HepG2 (cell line): ENCODE results near the gene GKN1. TPM values are rescaled to one million over a fixed set of nuclear protein-coding genes. Genes with fewer than 3 reads are reported as not detected.

Experiments
- ATAC-seq: fragments of 200-7000 bp; cut with Tn5 transposase; 3 replicates; pipeline ENCODE4 v1.9.1; 2020; ENCODE audit warnings: mild to moderate bottlenecking, moderate library complexity
- BruUV-seq: library from RNA; stranded (reverse); fragments of 400-500 nt; replicated peaks from 2 replicates; lab custom pipeline; 2021; lab: Mats Ljungman, UMichigan
- CTCF ChIA-PET: fragments of 300-600 bp; formaldehyde crosslinking; extraction: SDS; loops from one replicate; lab custom pipeline; 2021; ENCODE audit warnings: low total read pairs, inconsistent platforms, low intra/inter-chr PET ratio; lab: Yijun Ruan, JAX
- POLR2A ChIA-PET: fragments of 350-600 bp; sonication (Branson Sonifier 250); formaldehyde crosslinking; loops from one replicate; lab custom pipeline; 2020; ENCODE audit warnings: antibody characterized with exemption, inconsistent platforms; lab: Yijun Ruan, JAX
- DNase-seq: peaks from one replicate; pipeline ENCODE4 v3.0.0-alpha.2; 2015; ENCODE audit warnings: low spot score
- FAIRE-seq: peaks from 3 replicates; lab custom pipeline; 2011; peaks lifted over from hg19 to GRCh38; lab: Jason Lieb, UNC
- H2AFZ ChIP-seq: one replicate; pipeline ENCODE4 v1.6.1; 2011; ENCODE audit warnings: low read length, inconsistent platforms
- H3K27ac ChIP-seq: fragments of 300-600 bp; 3 replicates; pipeline ENCODE4 v1.8.0; 2011; ENCODE audit warnings: mixed run types, mild to moderate bottlenecking, mixed read lengths, low read length, inconsistent platforms; ENCODE audit not compliant: insufficient read depth; ENCODE audit errors: extremely low read length
- H3K27me3 ChIP-seq, 2 experiments: fragments of 200-600 bp in 1 of 2; 2 replicates in 1 of 2; 3 replicates in 1 of 2; pipeline versions ENCODE4 v1.6.0 to v1.8.0; 2011; ENCODE audit warnings: low read length in 2 of 2, mild to moderate bottlenecking in 2 of 2, moderate library complexity in 2 of 2, inconsistent platforms in 1 of 2; ENCODE audit not compliant: insufficient read depth in 2 of 2, control insufficient read depth in 1 of 2
- H3K36me3 ChIP-seq, 2 experiments: fragments of 200-600 bp in 1 of 2; replicated peaks in 1 of 2; 2 replicates in 1 of 2; 3 replicates in 1 of 2; pipeline versions ENCODE4 v1.5.1 to v1.8.0; 2011; ENCODE audit warnings: low read length in 2 of 2, inconsistent platforms in 1 of 2; ENCODE audit not compliant: insufficient read depth in 2 of 2, control insufficient read depth in 1 of 2
- H3K4me1 ChIP-seq: 2 replicates; pipeline ENCODE4 v1.5.1; 2012; ENCODE audit warnings: low read length, inconsistent platforms; ENCODE audit not compliant: insufficient read depth
- H3K4me2 ChIP-seq: 2 replicates; pipeline ENCODE4 v1.6.0; 2011; ENCODE audit warnings: low read depth, low read length, inconsistent platforms
- H3K4me3 ChIP-seq, 3 experiments: fragments of 200-600 bp in 1 of 3; sonication (generic), shearing (Covaris generic) in 1 of 3; replicated peaks in 1 of 3; 2 replicates each; pipeline ENCODE4 v1.5.1; 2011 to 2016; ENCODE audit warnings: low read length in 3 of 3, inconsistent platforms in 2 of 3, low read depth in 2 of 3, mild to moderate bottlenecking in 2 of 3, control low read depth in 1 of 3, mixed read lengths in 1 of 3; ENCODE audit not compliant: insufficient read depth in 1 of 3
- H3K79me2 ChIP-seq: one replicate; pipeline ENCODE4 v1.6.1; 2011; ENCODE audit warnings: low read length, inconsistent platforms; ENCODE audit not compliant: insufficient read depth
- H3K9ac ChIP-seq: 2 replicates; pipeline ENCODE4 v1.6.0; 2011; ENCODE audit warnings: mild to moderate bottlenecking, low read depth, low read length, inconsistent platforms; ENCODE audit not compliant: insufficient read depth
- H3K9me3 ChIP-seq: 2 replicates; pipeline ENCODE4 v1.5.1; 2012; ENCODE audit warnings: mild to moderate bottlenecking, low read length
- H4K20me1 ChIP-seq: 2 replicates; pipeline ENCODE4 v1.6.0; 2011; ENCODE audit warnings: inconsistent platforms, mild to moderate bottlenecking, low read length, moderate library complexity; ENCODE audit not compliant: insufficient read depth
- FOXK1 ChIP-seq: sonication (generic); formaldehyde crosslinking; IDR thresholded peaks from 2 replicates; pipeline ENCODE4 v1.4.0; 2020; ENCODE audit warnings: low read depth, missing genetic modification reagents, borderline replicate concordance
- HDAC1 ChIP-seq: sonication (generic); formaldehyde crosslinking; IDR thresholded peaks from 2 replicates; pipeline ENCODE4 v1.5.1; 2020; ENCODE audit warnings: mild to moderate bottlenecking, missing genetic modification reagents
- NFIB ChIP-seq: sonication (generic); formaldehyde crosslinking; IDR thresholded peaks from 2 replicates; pipeline ENCODE4 v1.9.0; 2021; ENCODE audit warnings: missing genetic modification reagents, mild to moderate bottlenecking, borderline replicate concordance
- POLR2G ChIP-seq: fragments of 200-400 bp; formaldehyde crosslinking; IDR thresholded peaks from 2 replicates; pipeline ENCODE4 v1.6.1; 2018; ENCODE audit warnings: mild to moderate bottlenecking, low read depth, low read length, moderate library complexity
- RBAK ChIP-seq: sonication (generic); formaldehyde crosslinking; IDR thresholded peaks from 2 replicates; pipeline ENCODE4 v1.5.1; 2020; ENCODE audit warnings: mild to moderate bottlenecking, missing genetic modification reagents
- SOX6 ChIP-seq, 2 experiments: fragments of 450-650 bp in 1 of 2; sonication (generic) in 1 of 2; formaldehyde crosslinking in 1 of 2; IDR thresholded peaks; 2 replicates each; pipeline versions ENCODE4 v1.4.0 to v1.6.1; 2017 to 2020; ENCODE audit warnings: antibody characterized with exemption in 1 of 2, mild to moderate bottlenecking in 1 of 2, missing genetic modification reagents in 1 of 2
- ZBTB38 ChIP-seq: sonication (generic); formaldehyde crosslinking; IDR thresholded peaks from 2 replicates; pipeline ENCODE4 v1.5.1; 2020; ENCODE audit warnings: mild to moderate bottlenecking, missing genetic modification reagents
- ZFP36L1 ChIP-seq: sonication (generic); formaldehyde crosslinking; IDR thresholded peaks from 2 replicates; pipeline ENCODE4 v1.8.0; 2022; ENCODE audit warnings: mild to moderate bottlenecking, missing genetic modification reagents, moderate library complexity
- ZKSCAN8 ChIP-seq: IDR thresholded peaks from 2 replicates; pipeline ENCODE4 v1.6.1; 2016; ENCODE audit warnings: borderline replicate concordance, missing genetic modification reagents, missing compliant biosample characterization
- ZNF124 ChIP-seq: sonication (generic); formaldehyde crosslinking; IDR thresholded peaks from 2 replicates; pipeline ENCODE4 v1.4.0; 2020; ENCODE audit warnings: missing genetic modification reagents
- ZNF136 ChIP-seq: sonication (generic); formaldehyde crosslinking; IDR thresholded peaks from 2 replicates; pipeline ENCODE4 v1.8.1; 2022; ENCODE audit warnings: low read depth, mild to moderate bottlenecking, moderate library complexity, missing genetic modification reagents
- ZNF160 ChIP-seq: sonication (generic); formaldehyde crosslinking; IDR thresholded peaks from 2 replicates; pipeline ENCODE4 v1.8.0; 2022; ENCODE audit warnings: mild to moderate bottlenecking, inconsistent platforms, missing genetic modification reagents
- ZNF619 ChIP-seq: sonication (generic); formaldehyde crosslinking; IDR thresholded peaks from 2 replicates; pipeline ENCODE4 v1.4.0; 2020; ENCODE audit warnings: mild to moderate bottlenecking, missing genetic modification reagents
- ZNF644 ChIP-seq: IDR thresholded peaks from 2 replicates; pipeline ENCODE4 v1.6.1; 2016; ENCODE audit warnings: low read depth
- ZZZ3 ChIP-seq: sonication (generic); formaldehyde crosslinking; IDR thresholded peaks from 2 replicates; pipeline ENCODE4 v1.4.0; 2020; ENCODE audit warnings: missing genetic modification reagents, mild to moderate bottlenecking, borderline replicate concordance
- WGBS: methylation state at CpG from one replicate; pipeline ENCODE4 v1.1.6; 2017; ENCODE audit warnings: low lambda C conversion rate; 5-methylcytosine and 5-hydroxymethylcytosine counted together
- in situ Hi-C: cut with HindIII; loops from 2 replicates; pipeline ENCODE4 v1.10.0; 2017; ENCODE audit warnings: low pct_unique_long_range_greater_than_20kb; ENCODE audit not compliant: extremely low pct_ligation_motif_present
- intact Hi-C: fragments of 100-400 bp; cut with micrococcal nuclease; formaldehyde crosslinking; loops from one replicate; pipeline ENCODE4 v1.10.0; 2022; ENCODE audit not compliant: unreplicated experiment
- polyA plus RNA-seq, 8 experiments: library from polyadenylated mRNA; depleted of rRNA in 3 of 8; stranded (reverse) in 7 of 8; unstranded in 1 of 8; fragments of >200 nt; fragmentation: Illumina TruSeq in 4 of 8; extraction: Trizol in 4 of 8; gene quantifications; 2 replicates each; pipeline versions ENCODE4 v1.2.1 to v1.2.3, GENCODE V29; 2011 to 2016; ENCODE audit warnings: low read depth in 4 of 8, missing spikeins in 1 of 8, mixed read lengths in 1 of 8; ENCODE audit not compliant: insufficient read depth in 1 of 8
- total RNA-seq, 5 experiments: library from RNA; depleted of rRNA; stranded (reverse); fragments of >200 nt; fragmentation: Illumina TruSeq; extraction: Trizol; gene quantifications; 2 replicates each; pipeline ENCODE4 v1.2.3, GENCODE V29; 2016; ENCODE audit warnings: low read depth in 1 of 5
- TF ChIP-seq, protein P1 (sequence below): IDR thresholded peaks from 2 replicates; pipeline ENCODE4 v1.6.1; 2016; ENCODE audit warnings: missing genetic modification reagents, missing compliant biosample characterization
- TF ChIP-seq, protein P2 (sequence below): sonication (generic); formaldehyde crosslinking; IDR thresholded peaks from 2 replicates; pipeline ENCODE4 v1.5.1; 2020; ENCODE audit warnings: missing genetic modification reagents, mild to moderate bottlenecking, borderline replicate concordance

The GKN1 gene
- total and polyA plus RNA-seq, 2 of the 13 experiments (the other 11 are each of a cell fraction or from before 2014, with no cell fraction given): not detected

DNA sequence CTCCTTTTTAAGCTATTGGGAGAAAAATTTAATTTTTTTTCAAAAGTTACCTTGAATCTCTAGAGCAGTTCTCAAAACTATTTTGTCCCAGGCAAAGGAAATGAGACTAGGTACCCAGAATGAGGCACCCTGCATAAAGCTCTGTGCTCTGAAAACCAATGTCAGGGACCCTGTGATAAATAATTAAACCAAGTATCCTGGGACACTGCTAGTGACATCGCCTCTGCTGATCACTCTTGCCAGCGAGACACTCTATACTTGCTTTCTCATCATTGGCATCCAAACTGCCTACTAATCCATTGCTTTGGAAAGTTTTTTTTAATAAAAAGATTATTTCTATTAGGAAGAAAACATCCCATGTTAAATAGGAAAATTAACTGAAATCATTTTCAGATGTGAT lies 1.4 kb downstream of the GKN1 start (continued):
- TF ChIP-seq HDAC1: no peak

DNA sequence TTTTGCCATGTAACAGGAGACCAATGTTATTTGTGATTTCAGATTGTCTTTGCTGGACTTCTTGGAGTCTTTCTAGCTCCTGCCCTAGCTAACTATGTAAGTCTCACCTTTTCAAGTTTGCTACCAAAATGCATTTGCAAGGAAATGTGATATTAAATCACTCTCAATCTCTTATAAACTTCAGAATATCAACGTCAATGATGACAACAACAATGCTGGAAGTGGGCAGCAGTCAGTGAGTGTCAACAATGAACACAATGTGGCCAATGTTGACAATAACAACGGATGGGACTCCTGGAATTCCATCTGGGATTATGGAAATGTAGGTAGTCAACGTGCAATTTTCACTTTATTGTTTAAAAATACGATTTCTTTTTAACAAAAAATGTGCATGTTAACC lies 3.0 kb downstream of the GKN1 start:
- BruUV-seq: no TSS peak
- Histone ChIP-seq H3K27me3 (peaks cover 0 to 28% of the 10 kb centered on the region in 2 experiments; a peak in 3 of 5 replicates), H3K79me2 (no peaks in the 10 kb centered on the region), H3K9ac (no peak overlapping the region), H3K36me3 (no peaks in the 10 kb centered on the region), H3K9me3 (no peaks in the 10 kb centered on the region), H4K20me1 (no peaks in the 10 kb centered on the region), H2AFZ (no peak overlapping the region), H3K4me3 (no peak overlapping the region), H3K4me1 (no peaks in the 10 kb centered on the region), H3K4me2 (no peak overlapping the region), H3K27ac (no peak overlapping the region)
- in situ Hi-C loops (no loop called here), intact Hi-C loops (no loop called here)
- DNase-seq: no peak
- no peak for TF ChIP-seq NFIB (CRISPR knock-in tag)
- no peak for TF ChIP-seq SOX6 (IDR thresholded peaks at IDR 0.05)
- TF ChIP-seq SOX6 (CRISPR knock-in tag; IDR thresholded peaks at IDR 0.05): no peak
- no peak for TF ChIP-seq RBAK
- TF ChIP-seq, protein P1, sequence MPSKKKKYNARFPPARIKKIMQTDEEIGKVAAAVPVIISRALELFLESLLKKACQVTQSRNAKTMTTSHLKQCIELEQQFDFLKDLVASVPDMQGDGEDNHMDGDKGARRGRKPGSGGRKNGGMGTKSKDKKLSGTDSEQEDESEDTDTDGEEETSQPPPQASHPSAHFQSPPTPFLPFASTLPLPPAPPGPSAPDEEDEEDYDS: no peak
- TF ChIP-seq ZNF160 (CRISPR knock-in tag): no peak
- no peak for TF ChIP-seq POLR2G
- TF ChIP-seq ZZZ3 (CRISPR knock-in tag): no peak
- no peak for TF ChIP-seq ZNF124 (CRISPR knock-in tag)
- no peak for TF ChIP-seq ZFP36L1
- no peak for TF ChIP-seq ZKSCAN8 (CRISPR knock-in tag)
- TF ChIP-seq FOXK1: no peak
- TF ChIP-seq ZBTB38 (CRISPR knock-in tag): no peak
- TF ChIP-seq, protein P2, sequence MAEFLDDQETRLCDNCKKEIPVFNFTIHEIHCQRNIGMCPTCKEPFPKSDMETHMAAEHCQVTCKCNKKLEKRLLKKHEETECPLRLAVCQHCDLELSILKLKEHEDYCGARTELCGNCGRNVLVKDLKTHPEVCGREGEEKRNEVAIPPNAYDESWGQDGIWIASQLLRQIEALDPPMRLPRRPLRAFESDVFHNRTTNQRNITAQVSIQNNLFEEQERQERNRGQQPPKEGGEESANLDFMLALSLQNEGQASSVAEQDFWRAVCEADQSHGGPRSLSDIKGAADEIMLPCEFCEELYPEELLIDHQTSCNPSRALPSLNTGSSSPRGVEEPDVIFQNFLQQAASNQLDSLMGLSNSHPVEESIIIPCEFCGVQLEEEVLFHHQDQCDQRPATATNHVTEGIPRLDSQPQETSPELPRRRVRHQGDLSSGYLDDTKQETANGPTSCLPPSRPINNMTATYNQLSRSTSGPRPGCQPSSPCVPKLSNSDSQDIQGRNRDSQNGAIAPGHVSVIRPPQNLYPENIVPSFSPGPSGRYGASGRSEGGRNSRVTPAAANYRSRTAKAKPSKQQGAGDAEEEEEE (CRISPR knock-in tag): no peak
- TF ChIP-seq ZNF619 (CRISPR knock-in tag): no peak
- no peak for TF ChIP-seq ZNF644
- TF ChIP-seq ZNF136 (CRISPR knock-in tag): no peak
- under 1% methylated on average over 4 of the region's 4 CpGs for WGBS
- peak; percentile 21 for FAIRE-seq
- POLR2A ChIA-PET: no interaction called here
- CTCF ChIA-PET: no interaction called here
- no peak for ATAC-seq
